ENCODE data around the gene L2HGDH. TPM values are rescaled to one million over a fixed set of nuclear protein-coding genes. Genes with fewer than 3 reads are reported as not detected.

The L2HGDH gene
- total RNA-seq, 1 experiment from 2014 or later: 24.0 TPM

DNA sequence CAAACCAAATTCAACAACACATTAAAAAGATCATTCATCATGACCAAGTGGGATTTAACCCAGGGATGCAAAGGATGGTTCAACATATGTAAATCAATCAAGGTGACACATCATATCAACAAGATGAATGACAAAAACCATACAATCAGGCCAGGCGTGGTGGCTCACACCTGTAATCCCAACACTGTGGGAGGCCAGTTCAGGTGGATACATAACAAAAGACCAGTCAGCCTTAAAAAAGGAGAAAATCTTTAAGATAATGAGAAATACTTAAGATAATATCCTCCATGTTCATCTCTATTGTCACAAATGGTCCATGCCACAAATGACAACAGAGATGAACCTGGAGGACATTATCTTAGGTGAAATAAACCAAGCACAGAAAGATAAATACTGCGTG, 12.4 kb downstream of the L2HGDH start:
- ATAC-seq (peak; percentile 60), DNase-seq (ENCODE audit: low spot score) (no peak)
- H3K9me3 Mint-ChIP-seq: peaks cover 17% of the 10 kb centered on the region

DNA sequence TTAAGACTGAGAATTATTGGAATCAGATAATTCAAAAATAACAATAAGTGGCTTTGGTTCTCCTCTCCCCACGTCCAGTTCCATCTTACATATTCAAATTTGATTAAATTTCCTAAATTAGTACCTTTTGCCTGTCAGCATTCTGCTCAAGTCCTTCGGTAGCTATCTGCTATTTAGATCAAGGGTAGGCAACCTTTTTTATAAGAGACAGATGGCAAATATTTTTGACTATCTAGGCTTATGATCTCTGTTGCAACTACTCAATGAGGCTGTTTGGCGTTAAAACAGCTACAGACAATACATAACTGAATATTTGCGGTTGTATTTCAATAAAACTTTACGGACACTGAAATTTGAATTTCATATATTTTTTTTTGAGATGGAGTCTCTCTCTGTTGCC, 21.7 kb downstream of the L2HGDH start:
- DNase-seq (ENCODE audit: low spot score) (no peak), ATAC-seq (no peak)
- CTCF ChIA-PET: no interaction called here
- TF ChIP-seq CREM (CRISPR knock-in tag; IDR thresholded peaks at IDR 0.05): no peak
- TF ChIP-seq ELF4 (CRISPR knock-in tag; IDR thresholded peaks at IDR 0.05; ENCODE audit: low read depth): no peak
- TF ChIP-seq, protein P1, sequence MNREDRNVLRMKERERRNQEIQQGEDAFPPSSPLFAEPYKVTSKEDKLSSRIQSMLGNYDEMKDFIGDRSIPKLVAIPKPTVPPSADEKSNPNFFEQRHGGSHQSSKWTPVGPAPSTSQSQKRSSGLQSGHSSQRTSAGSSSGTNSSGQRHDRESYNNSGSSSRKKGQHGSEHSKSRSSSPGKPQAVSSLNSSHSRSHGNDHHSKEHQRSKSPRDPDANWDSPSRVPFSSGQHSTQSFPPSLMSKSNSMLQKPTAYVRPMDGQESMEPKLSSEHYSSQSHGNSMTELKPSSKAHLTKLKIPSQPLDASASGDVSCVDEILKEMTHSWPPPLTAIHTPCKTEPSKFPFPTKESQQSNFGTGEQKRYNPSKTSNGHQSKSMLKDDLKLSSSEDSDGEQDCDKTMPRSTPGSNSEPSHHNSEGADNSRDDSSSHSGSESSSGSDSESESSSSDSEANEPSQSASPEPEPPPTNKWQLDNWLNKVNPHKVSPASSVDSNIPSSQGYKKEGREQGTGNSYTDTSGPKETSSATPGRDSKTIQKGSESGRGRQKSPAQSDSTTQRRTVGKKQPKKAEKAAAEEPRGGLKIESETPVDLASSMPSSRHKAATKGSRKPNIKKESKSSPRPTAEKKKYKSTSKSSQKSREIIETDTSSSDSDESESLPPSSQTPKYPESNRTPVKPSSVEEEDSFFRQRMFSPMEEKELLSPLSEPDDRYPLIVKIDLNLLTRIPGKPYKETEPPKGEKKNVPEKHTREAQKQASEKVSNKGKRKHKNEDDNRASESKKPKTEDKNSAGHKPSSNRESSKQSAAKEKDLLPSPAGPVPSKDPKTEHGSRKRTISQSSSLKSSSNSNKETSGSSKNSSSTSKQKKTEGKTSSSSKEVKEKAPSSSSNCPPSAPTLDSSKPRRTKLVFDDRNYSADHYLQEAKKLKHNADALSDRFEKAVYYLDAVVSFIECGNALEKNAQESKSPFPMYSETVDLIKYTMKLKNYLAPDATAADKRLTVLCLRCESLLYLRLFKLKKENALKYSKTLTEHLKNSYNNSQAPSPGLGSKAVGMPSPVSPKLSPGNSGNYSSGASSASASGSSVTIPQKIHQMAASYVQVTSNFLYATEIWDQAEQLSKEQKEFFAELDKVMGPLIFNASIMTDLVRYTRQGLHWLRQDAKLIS (CRISPR knock-in tag; IDR thresholded peaks at IDR 0.05; ENCODE audit: borderline replicate concordance): no peak
- no peak for TF ChIP-seq OVOL2 (CRISPR knock-in tag; IDR thresholded peaks at IDR 0.05; ENCODE audit: borderline replicate concordance)
- no peak for TF ChIP-seq RORB (CRISPR knock-in tag; IDR thresholded peaks at IDR 0.05)
- TF ChIP-seq, protein P2, sequence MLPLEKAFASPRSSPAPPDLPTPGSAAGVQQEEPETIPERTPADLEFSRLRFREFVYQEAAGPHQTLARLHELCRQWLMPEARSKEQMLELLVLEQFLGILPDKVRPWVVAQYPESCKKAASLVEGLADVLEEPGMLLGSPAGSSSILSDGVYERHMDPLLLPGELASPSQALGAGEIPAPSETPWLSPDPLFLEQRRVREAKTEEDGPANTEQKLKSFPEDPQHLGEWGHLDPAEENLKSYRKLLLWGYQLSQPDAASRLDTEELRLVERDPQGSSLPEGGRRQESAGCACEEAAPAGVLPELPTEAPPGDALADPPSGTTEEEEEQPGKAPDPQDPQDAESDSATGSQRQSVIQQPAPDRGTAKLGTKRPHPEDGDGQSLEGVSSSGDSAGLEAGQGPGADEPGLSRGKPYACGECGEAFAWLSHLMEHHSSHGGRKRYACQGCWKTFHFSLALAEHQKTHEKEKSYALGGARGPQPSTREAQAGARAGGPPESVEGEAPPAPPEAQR (CRISPR knock-in tag; IDR thresholded peaks at IDR 0.05): no peak
- TF ChIP-seq TEAD1 (CRISPR knock-in tag; IDR thresholded peaks at IDR 0.05): no peak
- TF ChIP-seq FOXK1 (CRISPR knock-in tag; IDR thresholded peaks at IDR 0.05): no peak
- no peak for TF ChIP-seq CREB1 (CRISPR knock-in tag; IDR thresholded peaks at IDR 0.05)
- TF ChIP-seq, protein P3, sequence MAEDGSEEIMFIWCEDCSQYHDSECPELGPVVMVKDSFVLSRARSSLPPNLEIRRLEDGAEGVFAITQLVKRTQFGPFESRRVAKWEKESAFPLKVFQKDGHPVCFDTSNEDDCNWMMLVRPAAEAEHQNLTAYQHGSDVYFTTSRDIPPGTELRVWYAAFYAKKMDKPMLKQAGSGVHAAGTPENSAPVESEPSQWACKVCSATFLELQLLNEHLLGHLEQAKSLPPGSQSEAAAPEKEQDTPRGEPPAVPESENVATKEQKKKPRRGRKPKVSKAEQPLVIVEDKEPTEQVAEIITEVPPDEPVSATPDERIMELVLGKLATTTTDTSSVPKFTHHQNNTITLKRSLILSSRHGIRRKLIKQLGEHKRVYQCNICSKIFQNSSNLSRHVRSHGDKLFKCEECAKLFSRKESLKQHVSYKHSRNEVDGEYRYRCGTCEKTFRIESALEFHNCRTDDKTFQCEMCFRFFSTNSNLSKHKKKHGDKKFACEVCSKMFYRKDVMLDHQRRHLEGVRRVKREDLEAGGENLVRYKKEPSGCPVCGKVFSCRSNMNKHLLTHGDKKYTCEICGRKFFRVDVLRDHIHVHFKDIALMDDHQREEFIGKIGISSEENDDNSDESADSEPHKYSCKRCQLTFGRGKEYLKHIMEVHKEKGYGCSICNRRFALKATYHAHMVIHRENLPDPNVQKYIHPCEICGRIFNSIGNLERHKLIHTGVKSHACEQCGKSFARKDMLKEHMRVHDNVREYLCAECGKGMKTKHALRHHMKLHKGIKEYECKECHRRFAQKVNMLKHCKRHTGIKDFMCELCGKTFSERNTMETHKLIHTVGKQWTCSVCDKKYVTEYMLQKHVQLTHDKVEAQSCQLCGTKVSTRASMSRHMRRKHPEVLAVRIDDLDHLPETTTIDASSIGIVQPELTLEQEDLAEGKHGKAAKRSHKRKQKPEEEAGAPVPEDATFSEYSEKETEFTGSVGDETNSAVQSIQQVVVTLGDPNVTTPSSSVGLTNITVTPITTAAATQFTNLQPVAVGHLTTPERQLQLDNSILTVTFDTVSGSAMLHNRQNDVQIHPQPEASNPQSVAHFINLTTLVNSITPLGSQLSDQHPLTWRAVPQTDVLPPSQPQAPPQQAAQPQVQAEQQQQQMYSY (CRISPR knock-in tag; IDR thresholded peaks at IDR 0.05): no peak
- Mint-ChIP-seq H3K4me1 (no peaks in the 10 kb centered on the region), H3K27me3 (ENCODE audit: low read depth) (no peaks in the 10 kb centered on the region), H3K9me3 (no peaks in the 10 kb centered on the region), H3K36me3 (peaks cover 18% of the 10 kb centered on the region), H3K27ac (peak overlapping the region; percentile 31; the same call in 1 of the 2 replicates), H3K4me3 (no peak overlapping the region)
- POLR2A ChIA-PET: no interaction called here

More for the DNA sequence above, 12.4 kb downstream of the L2HGDH start:
- H3K27ac Mint-ChIP-seq: peak overlapping the region; percentile 57
- H3K27me3 Mint-ChIP-seq (ENCODE audit: low read depth): no peaks in the 10 kb centered on the region
- ChIA-PET CTCF (no interaction called here), POLR2A (no interaction called here)
- H3K36me3 Mint-ChIP-seq: peaks cover 31% of the 10 kb centered on the region
- TF ChIP-seq, protein P4, sequence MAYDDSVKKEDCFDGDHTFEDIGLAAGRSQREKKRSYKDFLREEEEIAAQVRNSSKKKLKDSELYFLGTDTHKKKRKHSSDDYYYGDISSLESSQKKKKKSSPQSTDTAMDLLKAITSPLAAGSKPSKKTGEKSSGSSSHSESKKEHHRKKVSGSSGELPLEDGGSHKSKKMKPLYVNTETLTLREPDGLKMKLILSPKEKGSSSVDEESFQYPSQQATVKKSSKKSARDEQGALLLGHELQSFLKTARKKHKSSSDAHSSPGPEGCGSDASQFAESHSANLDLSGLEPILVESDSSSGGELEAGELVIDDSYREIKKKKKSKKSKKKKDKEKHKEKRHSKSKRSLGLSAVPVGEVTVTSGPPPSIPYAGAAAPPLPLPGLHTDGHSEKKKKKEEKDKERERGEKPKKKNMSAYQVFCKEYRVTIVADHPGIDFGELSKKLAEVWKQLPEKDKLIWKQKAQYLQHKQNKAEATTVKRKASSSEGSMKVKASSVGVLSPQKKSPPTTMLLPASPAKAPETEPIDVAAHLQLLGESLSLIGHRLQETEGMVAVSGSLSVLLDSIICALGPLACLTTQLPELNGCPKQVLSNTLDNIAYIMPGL (CRISPR knock-in tag; IDR thresholded peaks at IDR 0.05): no peak
- TF ChIP-seq, protein P5, sequence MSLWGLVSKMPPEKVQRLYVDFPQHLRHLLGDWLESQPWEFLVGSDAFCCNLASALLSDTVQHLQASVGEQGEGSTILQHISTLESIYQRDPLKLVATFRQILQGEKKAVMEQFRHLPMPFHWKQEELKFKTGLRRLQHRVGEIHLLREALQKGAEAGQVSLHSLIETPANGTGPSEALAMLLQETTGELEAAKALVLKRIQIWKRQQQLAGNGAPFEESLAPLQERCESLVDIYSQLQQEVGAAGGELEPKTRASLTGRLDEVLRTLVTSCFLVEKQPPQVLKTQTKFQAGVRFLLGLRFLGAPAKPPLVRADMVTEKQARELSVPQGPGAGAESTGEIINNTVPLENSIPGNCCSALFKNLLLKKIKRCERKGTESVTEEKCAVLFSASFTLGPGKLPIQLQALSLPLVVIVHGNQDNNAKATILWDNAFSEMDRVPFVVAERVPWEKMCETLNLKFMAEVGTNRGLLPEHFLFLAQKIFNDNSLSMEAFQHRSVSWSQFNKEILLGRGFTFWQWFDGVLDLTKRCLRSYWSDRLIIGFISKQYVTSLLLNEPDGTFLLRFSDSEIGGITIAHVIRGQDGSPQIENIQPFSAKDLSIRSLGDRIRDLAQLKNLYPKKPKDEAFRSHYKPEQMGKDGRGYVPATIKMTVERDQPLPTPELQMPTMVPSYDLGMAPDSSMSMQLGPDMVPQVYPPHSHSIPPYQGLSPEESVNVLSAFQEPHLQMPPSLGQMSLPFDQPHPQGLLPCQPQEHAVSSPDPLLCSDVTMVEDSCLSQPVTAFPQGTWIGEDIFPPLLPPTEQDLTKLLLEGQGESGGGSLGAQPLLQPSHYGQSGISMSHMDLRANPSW (CRISPR knock-in tag; conservative IDR thresholded peaks at IDR 0.05; ENCODE audit: low read depth): no peak
- TF ChIP-seq TP53 (CRISPR knock-in tag; IDR thresholded peaks at IDR 0.05) (no peak), EMX1 (CRISPR knock-in tag; IDR thresholded peaks at IDR 0.05) (no peak), CBFB (CRISPR knock-in tag; IDR thresholded peaks at IDR 0.05; ENCODE audit: low read depth) (no peak), NR3C1 (CRISPR knock-in tag; conservative IDR thresholded peaks at IDR 0.05; ENCODE audit: low read depth) (no peak), ELF4 (CRISPR knock-in tag; IDR thresholded peaks at IDR 0.05; ENCODE audit: low read depth) (no peak)
- TF ChIP-seq, protein P6, sequence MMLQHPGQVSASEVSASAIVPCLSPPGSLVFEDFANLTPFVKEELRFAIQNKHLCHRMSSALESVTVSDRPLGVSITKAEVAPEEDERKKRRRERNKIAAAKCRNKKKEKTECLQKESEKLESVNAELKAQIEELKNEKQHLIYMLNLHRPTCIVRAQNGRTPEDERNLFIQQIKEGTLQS (CRISPR knock-in tag; conservative IDR thresholded peaks at IDR 0.05): no peak
- TF ChIP-seq, protein P7, sequence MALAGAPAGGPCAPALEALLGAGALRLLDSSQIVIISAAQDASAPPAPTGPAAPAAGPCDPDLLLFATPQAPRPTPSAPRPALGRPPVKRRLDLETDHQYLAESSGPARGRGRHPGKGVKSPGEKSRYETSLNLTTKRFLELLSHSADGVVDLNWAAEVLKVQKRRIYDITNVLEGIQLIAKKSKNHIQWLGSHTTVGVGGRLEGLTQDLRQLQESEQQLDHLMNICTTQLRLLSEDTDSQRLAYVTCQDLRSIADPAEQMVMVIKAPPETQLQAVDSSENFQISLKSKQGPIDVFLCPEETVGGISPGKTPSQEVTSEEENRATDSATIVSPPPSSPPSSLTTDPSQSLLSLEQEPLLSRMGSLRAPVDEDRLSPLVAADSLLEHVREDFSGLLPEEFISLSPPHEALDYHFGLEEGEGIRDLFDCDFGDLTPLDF (CRISPR knock-in tag; IDR thresholded peaks at IDR 0.05): no peak
- no peak overlapping the region for H3K4me3 Mint-ChIP-seq
- H3K4me1 Mint-ChIP-seq: peaks cover 22% of the 10 kb centered on the region

Data from WTC11 (cell line).